ENCODE measurements around the gene GPC1.
A peak's percentile ranks its signal among the peaks of the same experiment; 100 is the strongest.

Gene GPC1

GRCh38 chr2:240433973-240434727 is 1.3 kb upstream of the GPC1 start:
- Histone ChIP-seq H2AFZ (ENCODE audit: low read depth, low read length) (peak overlapping the region; percentile 94; the same call in 1 of the 2 replicates), H3K9me3 (ENCODE audit: insufficient read depth, low read length) (no peaks in the 10 kb centered on the region), H3K4me3 (ENCODE audit: low read length) (peak overlapping the region; percentile 98), H3K9ac (ENCODE audit: low read length) (peak overlapping the region; percentile 94; the same call in 1 of the 2 replicates), H3K79me2 (ENCODE audit: low read length) (no peaks in the 10 kb centered on the region), H3K27ac (ENCODE audit: low read length) (no peak overlapping the region), H3K4me1 (ENCODE audit: low read length) (no peaks in the 10 kb centered on the region), H4K20me1 (ENCODE audit: insufficient read depth, low read length) (no peaks in the 10 kb centered on the region), H3K4me2 (ENCODE audit: low read length) (peak overlapping the region; percentile 98), H3K27me3 (ENCODE audit: low read depth, low read length) (no peaks in the 10 kb centered on the region), H3K36me3 (replicated peaks; ENCODE audit: low read depth, low read length) (no peaks in the 10 kb centered on the region)
- TF ChIP-seq, protein P1, sequence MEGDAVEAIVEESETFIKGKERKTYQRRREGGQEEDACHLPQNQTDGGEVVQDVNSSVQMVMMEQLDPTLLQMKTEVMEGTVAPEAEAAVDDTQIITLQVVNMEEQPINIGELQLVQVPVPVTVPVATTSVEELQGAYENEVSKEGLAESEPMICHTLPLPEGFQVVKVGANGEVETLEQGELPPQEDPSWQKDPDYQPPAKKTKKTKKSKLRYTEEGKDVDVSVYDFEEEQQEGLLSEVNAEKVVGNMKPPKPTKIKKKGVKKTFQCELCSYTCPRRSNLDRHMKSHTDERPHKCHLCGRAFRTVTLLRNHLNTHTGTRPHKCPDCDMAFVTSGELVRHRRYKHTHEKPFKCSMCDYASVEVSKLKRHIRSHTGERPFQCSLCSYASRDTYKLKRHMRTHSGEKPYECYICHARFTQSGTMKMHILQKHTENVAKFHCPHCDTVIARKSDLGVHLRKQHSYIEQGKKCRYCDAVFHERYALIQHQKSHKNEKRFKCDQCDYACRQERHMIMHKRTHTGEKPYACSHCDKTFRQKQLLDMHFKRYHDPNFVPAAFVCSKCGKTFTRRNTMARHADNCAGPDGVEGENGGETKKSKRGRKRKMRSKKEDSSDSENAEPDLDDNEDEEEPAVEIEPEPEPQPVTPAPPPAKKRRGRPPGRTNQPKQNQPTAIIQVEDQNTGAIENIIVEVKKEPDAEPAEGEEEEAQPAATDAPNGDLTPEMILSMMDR (IDR thresholded peaks at IDR 0.05; ENCODE audit: low read depth, low read length) = no peak
- no peak for TF ChIP-seq EZH2phosphoT487 (IDR thresholded peaks at IDR 0.05; ENCODE audit: low read depth)

- Histone ChIP-seq H3K9ac (ENCODE audit: low read length) (peak overlapping the region; percentile 94), H3K4me1 (ENCODE audit: low read length) (no peaks in the 10 kb centered on the region), H3K9me3 (ENCODE audit: insufficient read depth, low read length) (no peaks in the 10 kb centered on the region), H4K20me1 (ENCODE audit: insufficient read depth, low read length) (no peaks in the 10 kb centered on the region), H3K36me3 (replicated peaks; ENCODE audit: low read depth, low read length) (no peaks in the 10 kb centered on the region), H3K4me3 (ENCODE audit: low read length) (peak overlapping the region; percentile 98), H3K79me2 (ENCODE audit: low read length) (no peaks in the 10 kb centered on the region), H3K27me3 (ENCODE audit: low read depth, low read length) (no peaks in the 10 kb centered on the region), H3K27ac (ENCODE audit: low read length) (no peak overlapping the region; the same call in 1 of the 2 replicates), H3K4me2 (ENCODE audit: low read length) (peak overlapping the region; percentile 98), H2AFZ (ENCODE audit: low read depth, low read length) (peak overlapping the region; percentile 94)
- TF ChIP-seq, protein P1 (IDR thresholded peaks at IDR 0.05; ENCODE audit: low read depth, low read length) = no peak
- TF ChIP-seq EZH2phosphoT487 (IDR thresholded peaks at IDR 0.05; ENCODE audit: low read depth) = no peak
Observed at GRCh38 chr2:240434728-240435456, 571 bp upstream of the GPC1 start.

GRCh38 chr2:240435948-240436682 is 652 bp downstream of the GPC1 start:
- no peaks in the 10 kb centered on the region for H3K36me3 ChIP-seq (replicated peaks; ENCODE audit: low read depth, low read length)
- TF ChIP-seq, protein P1 (IDR thresholded peaks at IDR 0.05; ENCODE audit: low read depth, low read length) = no peak
- TF ChIP-seq EZH2phosphoT487 (IDR thresholded peaks at IDR 0.05; ENCODE audit: low read depth) = no peak
- peak overlapping the region; percentile 74 for H3K4me3 ChIP-seq (ENCODE audit: low read length)
- no peaks in the 10 kb centered on the region for H3K4me1 ChIP-seq (ENCODE audit: low read length)
- no peaks in the 10 kb centered on the region for H3K9me3 ChIP-seq (ENCODE audit: insufficient read depth, low read length)
- H3K27me3 ChIP-seq (ENCODE audit: low read depth, low read length) = no peaks in the 10 kb centered on the region
- no peaks in the 10 kb centered on the region for H3K79me2 ChIP-seq (ENCODE audit: low read length)
- H2AFZ ChIP-seq (ENCODE audit: low read depth, low read length) = no peak overlapping the region
- 0 out of 2 replicates have a peak overlapping the region, but pooled peaks have one; percentile 20 for H3K9ac ChIP-seq (ENCODE audit: low read length)
- H3K27ac ChIP-seq (ENCODE audit: low read length) = no peak overlapping the region
- no peaks in the 10 kb centered on the region for H4K20me1 ChIP-seq (ENCODE audit: insufficient read depth, low read length)
- H3K4me2 ChIP-seq (ENCODE audit: low read length) = peak overlapping the region; percentile 58

Data from OCI-LY3 (cell line).